Left lung (tissue), 10 donors: Measurements from ENCODE around the gene FAM228B. TPM values are rescaled to one million over a fixed set of nuclear protein-coding genes. Genes with fewer than 3 reads are reported as not detected.

Source experiments
- ATAC-seq: fragments of 200-7000 bp; cut with Tn5 transposase; one replicate; pipeline ENCODE4 v1.9.1; 2020; ENCODE audit warnings: moderate library complexity
- DNase-seq, 4 donors: peaks; one replicate each; pipeline ENCODE4 v3.0.0-alpha.2; 2013 to 2020
- H3K27ac ChIP-seq, 2 donors: fragments of 200-600 bp; sonication (generic) in 1 of 2; one replicate each; pipeline versions ENCODE4 v1.5.0 to v1.8.0; 2020 to 2021
- H3K27me3 ChIP-seq, 2 donors: fragments of 200-600 bp; sonication (generic) in 1 of 2; one replicate each; pipeline versions ENCODE4 v1.5.0 to v1.8.0; 2020 to 2021
- H3K36me3 ChIP-seq, 2 donors: fragments of 200-600 bp; sonication (generic) in 1 of 2; one replicate each; pipeline versions ENCODE4 v1.5.0 to v1.8.0; 2020 to 2021
- H3K4me1 ChIP-seq, 2 donors: fragments of 200-600 bp; one replicate each; pipeline ENCODE4 v1.8.0; 2021
- H3K4me3 ChIP-seq, 2 donors: fragments of 200-600 bp; sonication (generic) in 1 of 2; one replicate each; pipeline versions ENCODE4 v1.5.0 to v1.8.0; 2020 to 2021; ENCODE audit warnings: mild to moderate bottlenecking in 1 of 2
- H3K9me3 ChIP-seq, 2 donors: fragments of 200-600 bp; sonication (generic) in 1 of 2; one replicate each; pipeline versions ENCODE4 v1.5.0 to v1.8.0; 2020 to 2021
- CTCF ChIP-seq, 2 donors: fragments of 200-600 bp; sonication (generic) in 1 of 2; IDR thresholded peaks; one replicate each; pipeline versions ENCODE4 v1.5.0 to v1.8.0; 2021; ENCODE audit warnings: antibody characterized with exemption in 2 of 2
- intact Hi-C, 2 donors: fragments of 100-400 bp; cut with DNase I; formaldehyde crosslinking; loops; one replicate each; pipeline versions ENCODE4 v1.11.2 to v1.14.2; 2022
- polyA plus RNA-seq, 6 donors: library from polyadenylated mRNA; unstranded; fragments of 120-200 nt; gene quantifications; one replicate each; pipeline ENCODE4 v1.2.1, GENCODE V29; 2013; ENCODE audit not compliant: insufficient read length in 6 of 6
- total RNA-seq, 2 donors: library from RNA; stranded (reverse); fragmentation: NEBNext Ultra II Directional; extraction: Animal tissue kit (Norgen Biotek cat#: 25700); gene quantifications; one replicate each; pipeline ENCODE4 v1.2.1, GENCODE V29; 2021
- donor health status: DM: no; HTN: yes; CAD: no.
- donor health status: DM: no; HTN: no; CAD: no.

Gene FAM228B
- total and polyA plus RNA-seq, 8 donors: 18.2 to 30.6 (median 26.2) TPM

- Histone ChIP-seq H3K27me3 (no peaks in the 10 kb centered on the region), H3K9me3 (no peaks in the 10 kb centered on the region), H3K36me3 (peaks cover 0 to 2% of the 10 kb centered on the region in 2 donors), H3K4me1 (no peaks in the 10 kb centered on the region), H3K27ac (no peak overlapping the region), H3K4me3 (no peak overlapping the region)
- no peak for TF ChIP-seq CTCF (IDR thresholded peaks at IDR 0.05)
- intact Hi-C loops: no loop called here
- DNase-seq (no peak), ATAC-seq (no peak)
These were observed 37.5 kb downstream of the FAM228B start for GRCh38 chr2:24160761-24161160.

- ATAC-seq (no peak), DNase-seq (no peak)
- intact Hi-C loops: no loop called here
- H3K4me3 ChIP-seq: no peak overlapping the region
- no peaks in the 10 kb centered on the region for H3K27me3 ChIP-seq
- no peaks in the 10 kb centered on the region for H3K9me3 ChIP-seq
- no peak for TF ChIP-seq CTCF (IDR thresholded peaks at IDR 0.05)
- no peaks in the 10 kb centered on the region for H3K4me1 ChIP-seq
- no peaks in the 10 kb centered on the region for H3K36me3 ChIP-seq
- H3K27ac ChIP-seq: no peak overlapping the region
These were observed 39.2 kb downstream of the FAM228B start for GRCh38 chr2:24162494-24162893.

GRCh38 chr2:24163186-24163585 is 39.9 kb downstream of the FAM228B start:
- Histone ChIP-seq H3K27me3 (no peaks in the 10 kb centered on the region), H3K4me3 (no peak overlapping the region), H3K9me3 (no peaks in the 10 kb centered on the region), H3K36me3 (no peaks in the 10 kb centered on the region), H3K27ac (no peak overlapping the region), H3K4me1 (no peaks in the 10 kb centered on the region)
- ATAC-seq (no peak), DNase-seq (no peak)
- intact Hi-C loops: no loop called here
- TF ChIP-seq CTCF (IDR thresholded peaks at IDR 0.05): no peak

- no peaks in the 10 kb centered on the region for H3K4me1 ChIP-seq
- ATAC-seq (no peak), DNase-seq (no peak)
- intact Hi-C loops: no loop called here
- no peaks in the 10 kb centered on the region for H3K36me3 ChIP-seq
- no peak overlapping the region for H3K27ac ChIP-seq
- no peak overlapping the region for H3K4me3 ChIP-seq
- no peak for TF ChIP-seq CTCF (IDR thresholded peaks at IDR 0.05)
- no peaks in the 10 kb centered on the region for H3K27me3 ChIP-seq
- no peaks in the 10 kb centered on the region for H3K9me3 ChIP-seq
These were observed 40.3 kb downstream of the FAM228B start for GRCh38 chr2:24163601-24164000.

- Histone ChIP-seq H3K4me1 (no peaks in the 10 kb centered on the region), H3K27ac (no peak overlapping the region), H3K9me3 (no peaks in the 10 kb centered on the region), H3K4me3 (no peak overlapping the region), H3K36me3 (no peaks in the 10 kb centered on the region), H3K27me3 (no peaks in the 10 kb centered on the region)
- peak in 2 of 4 donors; percentile 40 to 76 for DNase-seq
- intact Hi-C loops: no loop called here
- peak; percentile 34 to 37 for TF ChIP-seq CTCF (IDR thresholded peaks at IDR 0.05)
- peak; percentile 73 for ATAC-seq
These were observed 41.2 kb downstream of the FAM228B start for GRCh38 chr2:24164416-24164973.
